LNCAP (cell line): ENCODE measurements around the gene ZC3H14.

Source experiments
- CTCF ChIP-seq: fragments of 450-650 bp; IDR thresholded peaks from 2 replicates; pipeline ENCODE4 v1.5.1; 2017; ENCODE audit warnings: mild to moderate bottlenecking

The ZC3H14 gene

GRCh38 chr14:88554457-88555286, 8.2 kb upstream of the ZC3H14 start, which contains the start of gene PTPN21:
TSS of gene PTPN21 (minus strand) at chr14:88555007. CDS start at chr14:88550417, 4,590 bp downstream.
- no peak for TF ChIP-seq CTCF

- TF ChIP-seq CTCF: no peak
Measured at GRCh38 chr14:88556581-88556980, 6.3 kb upstream of the ZC3H14 start.

- peak; percentile 59 for TF ChIP-seq CTCF
Measured at GRCh38 chr14:88559852-88560251, 3.0 kb upstream of the ZC3H14 start.

GRCh38 chr14:88562532-88562830, 356 bp upstream of the ZC3H14 start:
- no peak for TF ChIP-seq CTCF

- TF ChIP-seq CTCF: no peak
Measured at GRCh38 chr14:88563845-88564244, 1.0 kb downstream of the ZC3H14 start.

GRCh38 chr14:88565427-88565826, 2.6 kb downstream of the ZC3H14 start:
- no peak for TF ChIP-seq CTCF

- no peak for TF ChIP-seq CTCF
Measured at GRCh38 chr14:88568196-88568595, 5.4 kb downstream of the ZC3H14 start.

GRCh38 chr14:88572117-88572516, 9.3 kb downstream of the ZC3H14 start:
- no peak for TF ChIP-seq CTCF
